Kasumi-1 (cell line): ENCODE results near the gene GPX8.

Experiments used
- DNase-seq, 2 experiments: peaks; one replicate each; lab custom pipeline; 2025; lab: John Stamatoyannopoulos, UW

Gene GPX8, protein sequence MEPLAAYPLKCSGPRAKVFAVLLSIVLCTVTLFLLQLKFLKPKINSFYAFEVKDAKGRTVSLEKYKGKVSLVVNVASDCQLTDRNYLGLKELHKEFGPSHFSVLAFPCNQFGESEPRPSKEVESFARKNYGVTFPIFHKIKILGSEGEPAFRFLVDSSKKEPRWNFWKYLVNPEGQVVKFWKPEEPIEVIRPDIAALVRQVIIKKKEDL

DNA sequence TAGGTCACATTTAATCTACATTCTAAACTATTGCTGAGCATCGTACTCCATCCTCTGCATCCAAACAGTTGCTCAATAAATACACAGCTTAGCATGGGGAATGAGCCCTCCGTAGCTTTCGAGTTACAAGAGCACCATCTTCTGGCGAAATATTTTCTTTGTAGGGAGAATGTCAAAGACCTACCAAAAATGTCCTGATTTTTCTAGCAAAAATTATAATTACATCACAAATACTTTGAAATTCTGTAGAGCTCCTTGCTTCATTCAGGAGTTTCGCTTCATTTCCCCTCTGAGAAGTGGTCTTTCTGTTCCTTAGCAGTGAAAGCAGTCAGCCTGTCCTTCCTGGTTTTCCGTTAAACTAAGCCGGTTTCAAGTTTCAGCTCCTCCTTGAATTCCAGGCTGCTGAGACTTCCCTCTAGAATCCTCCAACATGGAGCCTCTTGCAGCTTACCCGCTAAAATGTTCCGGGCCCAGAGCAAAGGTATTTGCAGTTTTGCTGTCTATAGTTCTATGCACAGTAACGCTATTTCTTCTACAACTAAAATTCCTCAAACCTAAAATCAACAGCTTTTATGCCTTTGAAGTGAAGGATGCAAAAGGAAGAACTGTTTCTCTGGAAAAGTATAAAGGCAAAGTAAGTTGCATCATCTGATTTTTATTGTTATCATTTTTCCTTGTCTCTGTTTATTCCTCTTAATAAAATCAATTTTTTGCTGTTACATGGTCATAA is at the start of gene GPX8:
Gene GPX8 (plus strand): TSS at position 409 of the 730 bp plus-strand sequence. CDS start 22 bp downstream, at position 431.
- DNase-seq: peak; percentile 65 to 82

DNA sequence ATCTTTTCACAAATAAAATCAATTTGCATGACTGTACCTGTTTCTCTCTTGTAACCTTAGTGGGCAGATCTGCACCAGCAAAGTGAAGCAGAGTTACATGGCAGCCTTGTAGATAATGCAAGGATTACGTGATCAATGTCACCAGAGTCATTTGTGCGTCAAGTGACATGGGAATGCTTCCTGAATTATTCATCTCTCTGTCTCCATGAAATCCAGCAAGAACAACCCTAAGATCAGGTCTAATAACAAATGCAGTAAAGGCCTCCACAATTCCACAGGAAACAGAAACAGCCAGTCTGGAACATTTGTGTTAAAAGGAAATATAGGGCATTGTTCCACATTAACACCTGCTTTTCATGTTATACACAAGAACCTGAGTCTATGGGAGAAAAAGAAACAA is 49.8 kb upstream of the GPX8 start:
- no peak for DNase-seq

- no peak for DNase-seq
Observed at GRCh38 chr5:55113327-55113726, 46.6 kb upstream of the GPX8 start.

DNA sequence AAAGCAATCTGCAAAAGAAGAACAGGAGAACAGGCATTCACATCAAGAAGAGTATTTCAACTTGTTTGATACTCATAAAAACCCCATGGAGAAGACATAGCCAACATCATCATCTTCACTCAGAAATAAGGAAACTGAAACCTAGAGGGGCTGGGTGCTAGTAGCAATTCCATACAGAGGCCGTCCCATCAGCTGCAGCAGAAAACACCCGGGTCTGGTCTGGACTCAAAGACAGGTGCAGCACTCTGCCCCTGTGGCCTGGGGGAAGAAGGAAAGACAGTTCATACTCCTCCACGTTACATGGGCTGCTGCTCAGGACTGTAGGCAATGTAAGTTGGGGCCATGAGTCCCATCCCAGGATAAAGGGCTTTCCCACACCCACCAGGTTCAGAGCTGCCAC is 45.9 kb upstream of the GPX8 start:
- DNase-seq: no peak

DNA sequence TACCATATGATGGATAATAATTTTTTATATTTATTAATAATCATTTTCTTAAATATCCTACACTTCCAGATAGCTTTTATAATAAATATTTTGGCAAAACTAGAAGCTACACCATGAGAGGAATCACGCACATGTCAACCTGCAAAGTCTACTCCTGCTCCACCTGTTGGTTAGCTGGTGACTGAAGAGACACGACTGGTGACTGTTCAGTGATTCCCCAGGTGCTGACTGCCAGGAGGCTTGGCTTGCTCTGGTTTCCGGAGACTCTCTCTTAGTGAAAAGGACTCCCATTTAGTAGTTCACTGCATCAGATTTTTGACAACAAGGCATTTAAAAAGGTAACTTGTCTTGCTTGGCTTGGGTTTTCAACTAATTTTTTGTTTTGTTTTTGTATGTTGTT is 36.6 kb upstream of the GPX8 start:
- DNase-seq: no peak

- DNase-seq: no peak
Observed at GRCh38 chr5:55134053-55134722, 25.8 kb upstream of the GPX8 start.

- DNase-seq: no peak
Observed at GRCh38 chr5:55136521-55136920, 23.4 kb upstream of the GPX8 start.

DNA sequence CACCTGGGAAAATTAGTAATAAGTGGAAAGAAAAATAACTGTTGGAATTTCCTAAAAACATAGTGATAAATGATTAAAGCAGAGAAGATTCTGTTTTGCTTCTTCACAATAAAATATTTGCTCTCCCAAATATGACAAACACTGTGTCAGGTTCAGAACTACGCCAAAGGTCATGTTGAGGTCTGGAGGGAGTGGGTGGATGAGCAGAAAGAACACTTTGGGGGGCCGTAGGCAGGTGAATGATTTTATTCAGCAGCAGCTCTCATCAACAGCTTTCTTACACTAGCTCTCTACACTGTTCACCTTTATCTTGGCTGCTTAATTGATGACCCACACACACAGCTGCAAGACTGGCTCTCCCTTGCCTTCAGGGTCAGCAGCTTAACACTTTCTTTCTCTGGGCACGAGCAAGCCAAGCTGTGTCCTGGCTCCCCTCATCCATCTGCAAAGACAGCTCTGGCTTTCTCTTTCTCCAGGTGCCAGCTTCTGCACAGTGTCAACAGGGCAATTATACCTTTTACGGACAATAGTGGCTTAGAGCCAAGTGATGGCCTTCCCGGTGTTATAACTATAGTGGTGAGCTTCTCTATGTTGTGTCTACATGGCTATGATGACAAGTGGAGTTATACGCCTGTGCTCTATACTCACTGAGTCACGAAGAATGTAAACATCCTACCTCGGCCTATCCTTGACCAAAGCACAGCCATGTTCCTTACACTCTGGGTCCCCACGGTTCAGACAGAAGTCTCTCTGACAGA is 18.9 kb upstream of the GPX8 start:
- no peak for DNase-seq

- DNase-seq: no peak
Observed at GRCh38 chr5:55141945-55142690, 17.9 kb upstream of the GPX8 start.

- DNase-seq: no peak
Observed at GRCh38 chr5:55143624-55144023, 16.3 kb upstream of the GPX8 start.

- no peak for DNase-seq
Observed at GRCh38 chr5:55146080-55146479, 13.9 kb upstream of the GPX8 start.

- peak; percentile 87 to 88 for DNase-seq
Observed at GRCh38 chr5:55146543-55147151, 13.3 kb upstream of the GPX8 start.

DNA sequence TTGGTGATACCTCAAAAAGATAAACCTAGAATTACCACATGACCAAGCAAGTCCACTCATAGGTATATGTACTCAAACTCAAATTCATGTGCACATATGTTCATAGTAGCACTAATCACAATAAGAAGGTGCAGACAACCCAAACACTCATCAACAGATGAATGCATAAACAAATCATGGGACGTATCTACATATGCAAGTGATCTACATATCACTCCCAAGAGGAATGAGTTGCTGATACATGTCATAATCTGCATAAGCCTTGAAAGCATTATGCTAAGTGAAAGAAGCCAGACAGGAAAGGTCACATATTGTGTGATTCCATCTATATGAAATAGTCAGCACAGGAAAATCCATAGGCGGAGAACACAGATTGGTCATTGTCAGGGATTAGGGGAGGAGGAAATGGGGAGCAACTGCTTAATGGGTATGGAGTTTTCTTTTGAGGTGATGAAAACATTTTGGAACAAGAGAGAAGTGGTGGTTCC is 10.6 kb upstream of the GPX8 start:
- no peak for DNase-seq

DNA sequence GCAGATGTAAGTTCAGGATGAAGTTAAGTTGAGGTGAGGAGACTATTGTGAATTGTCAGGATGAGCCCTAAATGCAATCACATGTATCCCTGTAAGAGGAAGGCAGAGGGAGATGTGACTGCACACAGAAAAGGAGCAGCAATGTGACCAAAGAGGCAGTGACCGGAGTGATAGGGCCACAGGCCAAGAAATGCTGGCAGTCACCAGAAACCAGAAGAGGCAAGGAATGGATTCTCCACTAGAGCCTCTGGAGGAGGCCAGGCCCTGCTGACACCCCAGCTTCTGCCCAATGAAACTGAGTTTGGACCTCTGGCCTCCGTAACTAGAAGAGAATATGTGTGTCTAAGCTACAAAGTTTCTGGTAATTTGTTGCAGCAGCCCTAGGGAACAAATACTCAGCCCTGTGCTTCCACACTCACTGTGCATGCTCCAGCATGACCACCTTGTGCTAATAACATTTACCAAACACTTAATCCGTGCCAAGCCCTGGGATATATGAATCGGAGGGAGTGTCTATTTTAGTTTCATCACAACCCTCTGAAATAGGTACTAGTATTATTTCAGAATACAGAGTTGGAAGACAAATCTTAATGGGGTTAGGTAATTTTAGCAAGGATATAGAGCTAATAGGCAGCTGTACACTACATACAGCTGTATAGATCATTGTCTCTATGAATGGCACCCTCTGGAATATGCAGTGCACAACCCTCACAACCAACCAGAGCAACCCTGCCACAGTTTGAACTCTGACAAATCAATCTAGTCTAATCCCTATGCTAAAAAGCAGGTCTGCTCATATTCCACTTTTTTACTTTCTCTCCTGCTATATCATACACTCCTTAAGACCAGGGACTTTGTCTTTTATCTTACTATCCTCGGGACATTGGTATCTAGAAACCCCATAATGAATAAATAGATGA is 7.8 kb upstream of the GPX8 start:
- no peak for DNase-seq

DNA sequence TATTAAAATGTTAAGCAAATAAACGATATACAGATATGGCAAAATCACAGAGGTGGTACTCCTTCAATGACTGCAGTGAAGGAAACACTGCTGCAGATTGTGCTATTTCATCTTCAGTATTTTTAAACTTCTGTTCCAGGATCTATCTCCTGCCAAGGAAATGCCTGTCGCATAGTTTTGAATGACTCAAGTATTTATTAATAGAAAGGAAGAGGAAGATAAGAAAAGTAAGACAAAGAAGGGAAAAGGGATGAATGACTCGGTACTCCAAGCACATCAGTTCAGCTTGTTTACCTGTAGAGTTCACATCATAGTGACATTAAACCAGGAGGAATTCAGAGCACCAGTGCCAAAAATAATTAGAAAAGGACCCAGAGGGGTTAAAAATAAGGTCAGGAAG is 5.1 kb upstream of the GPX8 start:
- no peak for DNase-seq

- DNase-seq: no peak
Observed at GRCh38 chr5:55160493-55161209, 680 bp downstream of the GPX8 start.

GRCh38 chr5:55162666-55163065 is 2.7 kb downstream of the GPX8 start:
- DNase-seq: no peak

GRCh38 chr5:55171471-55171870 is 11.5 kb downstream of the GPX8 start:
- DNase-seq: no peak
